Neural cell (in vitro differentiated cells): Measurements from ENCODE around the gene ZCCHC10. TPM values are rescaled to one million over a fixed set of nuclear protein-coding genes. Genes with fewer than 3 reads are reported as not detected.
A peak's percentile ranks its signal among the peaks of the same experiment; 100 is the strongest.
"Not testable (repeated sequence)": the region's sequence is repeated elsewhere in the genome, so short reads cannot be mapped to it uniquely, and the experiment has no call there.

Experiments
- H2AFZ ChIP-seq: fragments of 200-600, 300-800 bp; sonication (generic), shearing (Covaris generic); 2 replicates; pipeline ENCODE4 v1.6.0; 2014; ENCODE audit warnings: low read depth, mild to moderate bottlenecking, antibody characterized with exemption, low read length, moderate library complexity
- H3F3A ChIP-seq: fragments of 200-600 bp; shearing (Covaris generic); 2 replicates; pipeline ENCODE4 v1.6.1; 2016; ENCODE audit warnings: mild to moderate bottlenecking, moderate library complexity, mixed read lengths, antibody characterized with exemption, low read length; ENCODE audit not compliant: insufficient read depth, poor library complexity, severe bottlenecking
- H3K27ac ChIP-seq: fragments of 200-600, 300-800 bp; sonication (generic), shearing (Covaris generic); 2 replicates; pipeline ENCODE4 v1.5.1; 2014; ENCODE audit warnings: mild to moderate bottlenecking, low read length, moderate library complexity
- H3K27me3 ChIP-seq: fragments of 300-800, 200-600 bp; sonication (generic), shearing (Covaris generic); 2 replicates; pipeline ENCODE4 v1.6.0; 2014; ENCODE audit warnings: mild to moderate bottlenecking, low read depth, low read length, moderate library complexity; ENCODE audit not compliant: insufficient read depth
- H3K36me3 ChIP-seq: fragments of 300-800, 200-600 bp; sonication (generic), shearing (Covaris generic); 2 replicates; pipeline ENCODE4 v1.5.1; 2014; ENCODE audit warnings: mild to moderate bottlenecking, antibody characterized with exemption, low read length, moderate library complexity; ENCODE audit not compliant: insufficient read depth
- H3K4me2 ChIP-seq: fragments of 300-800, 200-600 bp; sonication (generic), shearing (Covaris generic); 2 replicates; pipeline ENCODE4 v1.6.0; 2014; ENCODE audit warnings: mild to moderate bottlenecking, low read length
- H3K4me3 ChIP-seq: fragments of 300-800, 200-600 bp; sonication (generic), shearing (Covaris generic); 2 replicates; pipeline ENCODE4 v1.5.1; 2014; ENCODE audit warnings: mild to moderate bottlenecking, low read length, moderate library complexity
- H3K79me2 ChIP-seq: fragments of 200-600 bp; shearing (Covaris generic); replicated peaks from 2 replicates; pipeline ENCODE4 v1.6.0; 2014; ENCODE audit warnings: mild to moderate bottlenecking, low read length, moderate library complexity; ENCODE audit not compliant: insufficient read depth
- H3K9ac ChIP-seq: fragments of 300-800, 200-600 bp; sonication (generic), shearing (Covaris generic); 2 replicates; pipeline ENCODE4 v1.6.1; 2016; ENCODE audit warnings: mild to moderate bottlenecking, low read length, mixed read lengths
- H3K9me2 ChIP-seq: fragments of 200-600 bp; shearing (Covaris generic); 2 replicates; pipeline ENCODE4 v1.6.1; 2016; ENCODE audit warnings: mild to moderate bottlenecking, low read length, mixed read lengths; ENCODE audit not compliant: insufficient read depth
- H3K9me3 ChIP-seq: fragments of 200-600, 300-800 bp; sonication (generic), shearing (Covaris generic); 2 replicates; pipeline ENCODE4 v1.6.1; 2016; ENCODE audit warnings: mild to moderate bottlenecking, mixed run types, low read length, moderate library complexity, mixed read lengths
- H4K20me1 ChIP-seq: fragments of 200-600 bp; shearing (Covaris generic); 2 replicates; pipeline ENCODE4 v1.6.1; 2016; ENCODE audit warnings: mild to moderate bottlenecking, mixed run types; ENCODE audit not compliant: insufficient read depth
- EZH2 ChIP-seq: fragments of 200-600, 300-800 bp; shearing (Covaris generic), sonication (generic); IDR thresholded peaks from 2 replicates; pipeline ENCODE4 v1.6.1; 2014; ENCODE audit warnings: antibody characterized with exemption, low read length, borderline replicate concordance, mild to moderate bottlenecking; ENCODE audit not compliant: insufficient read depth, poor library complexity, severe bottlenecking
- MXI1 ChIP-seq: fragments of 450-650 bp; conservative IDR thresholded peaks from 2 replicates; pipeline ENCODE4 v1.6.1; 2014; ENCODE audit warnings: antibody characterized with exemption, mild to moderate bottlenecking; ENCODE audit not compliant: poor library complexity, severe bottlenecking
- POLR2AphosphoS5 ChIP-seq: IDR thresholded peaks from 2 replicates; pipeline ENCODE4 v1.6.1; 2012
- polyA plus RNA-seq: library from polyadenylated mRNA; depleted of rRNA; stranded (reverse); fragments of >200 nt; gene quantifications from 2 replicates; pipeline ENCODE4 v1.2.3, GENCODE V29; 2014
- TF ChIP-seq, protein P1 (sequence below): fragments of 450-650 bp; IDR thresholded peaks from 2 replicates; pipeline ENCODE4 v1.5.1; 2014; ENCODE audit warnings: antibody characterized with exemption, mild to moderate bottlenecking, moderate library complexity; ENCODE audit not compliant: poor library complexity, severe bottlenecking

Gene ZCCHC10
- polyA plus RNA-seq, 1 donor from 2014 or later, result 68.0 TPM

DNA sequence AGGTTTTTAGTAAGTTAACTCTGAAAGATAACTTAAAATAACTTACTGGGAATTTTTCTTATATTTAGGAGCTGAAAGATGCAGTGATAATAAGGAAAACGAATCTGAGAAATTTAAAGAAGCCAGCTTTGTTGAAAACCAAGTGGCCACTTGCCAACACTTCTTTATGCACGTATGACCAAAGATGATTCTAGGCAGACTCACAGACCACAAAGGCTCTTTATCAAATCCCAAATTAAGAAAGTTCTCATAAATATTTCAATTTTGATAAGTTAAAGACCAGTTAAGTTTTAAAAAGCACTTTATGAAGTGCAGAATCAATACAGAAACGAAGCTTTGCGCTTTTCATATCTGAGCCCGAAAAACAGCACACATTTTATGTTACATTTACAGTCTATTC, 64.5 kb downstream of the ZCCHC10 start:
- H3K9me3 ChIP-seq, result no peaks in the 10 kb centered on the region
- no peaks in the 10 kb centered on the region for H4K20me1 ChIP-seq
- no peaks in the 10 kb centered on the region for H3K9me2 ChIP-seq
- TF ChIP-seq, protein P1, sequence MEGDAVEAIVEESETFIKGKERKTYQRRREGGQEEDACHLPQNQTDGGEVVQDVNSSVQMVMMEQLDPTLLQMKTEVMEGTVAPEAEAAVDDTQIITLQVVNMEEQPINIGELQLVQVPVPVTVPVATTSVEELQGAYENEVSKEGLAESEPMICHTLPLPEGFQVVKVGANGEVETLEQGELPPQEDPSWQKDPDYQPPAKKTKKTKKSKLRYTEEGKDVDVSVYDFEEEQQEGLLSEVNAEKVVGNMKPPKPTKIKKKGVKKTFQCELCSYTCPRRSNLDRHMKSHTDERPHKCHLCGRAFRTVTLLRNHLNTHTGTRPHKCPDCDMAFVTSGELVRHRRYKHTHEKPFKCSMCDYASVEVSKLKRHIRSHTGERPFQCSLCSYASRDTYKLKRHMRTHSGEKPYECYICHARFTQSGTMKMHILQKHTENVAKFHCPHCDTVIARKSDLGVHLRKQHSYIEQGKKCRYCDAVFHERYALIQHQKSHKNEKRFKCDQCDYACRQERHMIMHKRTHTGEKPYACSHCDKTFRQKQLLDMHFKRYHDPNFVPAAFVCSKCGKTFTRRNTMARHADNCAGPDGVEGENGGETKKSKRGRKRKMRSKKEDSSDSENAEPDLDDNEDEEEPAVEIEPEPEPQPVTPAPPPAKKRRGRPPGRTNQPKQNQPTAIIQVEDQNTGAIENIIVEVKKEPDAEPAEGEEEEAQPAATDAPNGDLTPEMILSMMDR, result no peak
- TF ChIP-seq POLR2AphosphoS5, result no peak
- H3K9ac ChIP-seq, result peak overlapping the region; percentile 98
- H3F3A ChIP-seq, result no peaks in the 10 kb centered on the region
- H3K4me2 ChIP-seq, result peak overlapping the region; percentile 91
- peaks cover 63% of the 10 kb centered on the region for H3K79me2 ChIP-seq
- H2AFZ ChIP-seq, result peak overlapping the region; percentile 83
- peak overlapping the region; percentile 87 for H3K4me3 ChIP-seq
- no peaks in the 10 kb centered on the region for H3K36me3 ChIP-seq
- H3K27ac ChIP-seq, result peak overlapping the region; percentile 95
- no peaks in the 10 kb centered on the region for H3K27me3 ChIP-seq

DNA sequence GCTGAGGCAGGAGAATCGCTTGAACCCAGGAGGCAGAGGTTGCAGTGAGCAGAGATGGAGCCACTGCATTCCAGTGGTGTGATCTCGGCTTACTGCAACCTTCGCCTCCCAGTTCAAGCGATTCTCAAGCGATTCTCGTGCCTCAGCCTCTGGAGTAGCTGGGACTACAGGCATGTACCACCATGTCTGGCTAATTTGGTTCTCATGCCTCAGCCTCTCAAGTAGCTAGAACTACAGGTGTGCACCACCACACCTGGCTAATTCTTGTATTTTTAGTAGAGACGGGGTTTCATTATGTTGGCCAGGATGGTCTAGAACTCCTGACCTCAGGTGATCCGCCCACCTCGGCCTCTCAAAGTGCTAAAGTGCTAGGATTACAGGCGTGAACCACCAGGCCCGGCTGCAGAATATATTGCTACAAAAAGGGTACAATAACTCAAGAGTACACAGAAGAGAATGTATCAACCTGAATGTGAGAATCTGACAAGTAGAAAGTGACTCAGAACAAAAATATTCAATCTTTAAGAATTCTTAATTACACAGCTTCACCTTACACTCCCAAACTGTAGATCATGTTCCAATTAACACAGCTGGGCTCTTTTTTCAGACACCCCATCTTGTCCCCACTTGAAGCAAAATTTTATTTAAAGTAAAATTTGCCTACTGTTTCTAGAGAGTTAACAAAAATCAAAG, 65.1 kb downstream of the ZCCHC10 start:
- H3K9ac ChIP-seq, result peak overlapping the region; percentile 98
- H3F3A ChIP-seq, H3K9me2 ChIP-seq, H2AFZ ChIP-seq, H4K20me1 ChIP-seq, H3K9me3 ChIP-seq, H3K36me3 ChIP-seq, H3K27me3 ChIP-seq: not testable (repeated sequence)
- H3K4me2 ChIP-seq, result peak overlapping the region; percentile 91
- peak overlapping the region; percentile 95 for H3K27ac ChIP-seq
- peaks cover 68% of the 10 kb centered on the region for H3K79me2 ChIP-seq
- peak overlapping the region; percentile 87 for H3K4me3 ChIP-seq

- H3K36me3 ChIP-seq, result not testable (repeated sequence)
These were observed 70.1 kb downstream of the ZCCHC10 start for GRCh38 chr5:132956166-132956799.

DNA sequence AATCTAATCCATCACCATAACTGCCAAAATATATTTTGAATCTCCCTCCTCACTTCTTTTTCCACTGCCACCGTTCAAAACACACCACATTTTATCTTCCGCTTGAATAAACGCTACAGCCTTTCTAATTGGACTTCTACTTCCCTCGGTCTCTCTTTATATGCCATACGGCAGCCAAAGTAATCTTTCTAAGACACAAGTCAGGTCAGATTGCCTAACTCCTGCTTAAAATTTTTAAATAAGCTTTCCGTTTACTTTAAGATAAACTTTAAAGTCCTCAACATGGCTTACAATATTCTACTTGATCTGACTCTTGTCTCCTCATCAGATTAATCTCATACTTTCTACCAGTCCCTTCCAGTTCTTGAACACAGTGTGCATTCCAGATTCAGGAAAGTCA, 72.6 kb downstream of the ZCCHC10 start:
- no peak overlapping the region for H3K9ac ChIP-seq

More at GRCh38 chr5:132956166-132956799, 70.1 kb downstream of the ZCCHC10 start:
- H3K4me2 ChIP-seq, H3K9me2 ChIP-seq, H4K20me1 ChIP-seq, H3K9ac ChIP-seq, H3K4me3 ChIP-seq, H3K27ac ChIP-seq, H3K27me3 ChIP-seq, H2AFZ ChIP-seq, H3F3A ChIP-seq, H3K9me3 ChIP-seq: not testable (repeated sequence)
- peaks cover 89% of the 10 kb centered on the region for H3K79me2 ChIP-seq

More for the DNA sequence above, 72.6 kb downstream of the ZCCHC10 start:
- Histone ChIP-seq H3K27me3 (no peaks in the 10 kb centered on the region), H3F3A (no peaks in the 10 kb centered on the region), H2AFZ (no peak overlapping the region), H3K79me2 (peaks cover 82% of the 10 kb centered on the region), H3K4me3 (no peak overlapping the region), H3K9me2 (no peaks in the 10 kb centered on the region), H3K27ac (no peak overlapping the region), H3K9me3 (no peaks in the 10 kb centered on the region), H3K4me2 (no peak overlapping the region), H3K36me3 (no peaks in the 10 kb centered on the region), H4K20me1 (peaks cover 3% of the 10 kb centered on the region)
- TF ChIP-seq MXI1, result no peak
- no peak for TF ChIP-seq EZH2
